Umbilical cord (tissue), 2 donors: Measurements from ENCODE around the gene M1AP. TPM values are rescaled to one million over a fixed set of nuclear protein-coding genes. Genes with fewer than 3 reads are reported as not detected.
A peak's percentile ranks its signal among the peaks of the same experiment; 100 is the strongest.

Experiments
- DNase-seq: peaks from one replicate; pipeline ENCODE4 v3.0.0-alpha.2; 2015; ENCODE audit warnings: low spot score
- total RNA-seq: library from RNA; depleted of rRNA; stranded (reverse); fragments of >200 nt; gene quantifications from one replicate; pipeline ENCODE4 v1.2.3, GENCODE V29; 2014; ENCODE audit warnings: low replicate concordance; ENCODE audit not compliant: insufficient read depth

M1AP gene
- total RNA-seq, 1 donor from 2014 or later, result 1.9 TPM

DNA sequence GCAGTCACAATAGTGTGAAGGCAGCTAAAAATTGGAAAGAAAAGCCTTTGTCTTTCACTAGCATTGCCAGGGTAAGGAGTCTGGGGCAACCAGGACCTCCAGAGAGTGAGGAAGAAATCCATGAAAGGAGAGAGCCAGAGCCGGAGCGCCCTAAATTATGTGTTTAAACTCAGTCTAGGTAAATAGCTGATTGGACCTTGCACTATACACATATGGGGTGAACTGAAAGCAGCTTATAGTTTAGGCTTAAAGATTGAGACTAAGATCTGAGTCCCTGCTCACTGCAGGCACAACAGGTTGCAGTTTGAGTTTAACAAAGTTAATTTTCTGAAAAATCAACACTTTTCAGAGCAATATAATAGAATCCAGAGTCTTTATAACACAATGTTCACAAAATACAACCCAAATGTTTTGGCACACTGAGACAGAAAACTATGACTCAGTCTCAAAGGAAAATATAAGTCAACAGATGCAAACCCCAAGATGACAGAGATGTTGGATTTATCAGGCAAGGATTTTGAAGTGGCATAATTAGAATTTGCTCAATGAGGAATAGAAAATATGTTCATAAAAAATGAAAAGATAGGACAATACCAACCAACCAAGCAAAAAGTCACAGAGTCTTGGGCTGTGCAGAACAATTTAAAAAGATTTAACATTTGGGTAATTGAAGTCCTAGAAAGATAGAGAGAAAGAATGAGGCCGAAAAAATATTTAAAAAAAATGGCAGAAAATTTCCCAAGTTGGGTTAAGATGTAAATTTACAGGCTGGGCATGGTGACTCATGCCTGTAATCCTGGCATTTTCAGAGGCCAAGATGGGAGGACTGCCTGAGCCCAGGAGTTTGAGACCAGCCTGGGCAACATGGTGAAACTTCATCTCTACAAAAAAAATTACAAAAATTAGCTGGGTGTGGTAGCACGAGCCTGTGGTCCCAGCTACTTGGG, 54.0 kb downstream of the M1AP start:
- no peak for DNase-seq

DNA sequence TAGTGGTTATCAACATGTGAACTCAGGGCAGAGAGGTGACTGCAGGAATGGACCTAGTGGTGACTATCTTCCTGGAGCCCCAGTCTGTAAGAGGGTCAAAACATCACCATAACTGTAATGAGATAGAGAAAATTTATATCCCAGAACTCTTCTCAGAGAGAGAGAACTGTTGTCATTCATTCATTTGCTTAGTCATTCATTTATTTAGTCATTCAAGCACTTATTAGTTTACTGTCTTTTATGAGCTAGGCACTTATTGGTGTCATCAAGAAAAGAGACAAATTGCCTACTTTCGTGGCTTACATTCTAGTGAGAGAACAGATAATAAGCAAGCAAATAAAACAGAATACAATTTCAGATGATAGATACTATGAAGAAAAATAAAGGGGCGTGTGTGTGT, 59.5 kb downstream of the M1AP start:
- no peak for DNase-seq

DNA sequence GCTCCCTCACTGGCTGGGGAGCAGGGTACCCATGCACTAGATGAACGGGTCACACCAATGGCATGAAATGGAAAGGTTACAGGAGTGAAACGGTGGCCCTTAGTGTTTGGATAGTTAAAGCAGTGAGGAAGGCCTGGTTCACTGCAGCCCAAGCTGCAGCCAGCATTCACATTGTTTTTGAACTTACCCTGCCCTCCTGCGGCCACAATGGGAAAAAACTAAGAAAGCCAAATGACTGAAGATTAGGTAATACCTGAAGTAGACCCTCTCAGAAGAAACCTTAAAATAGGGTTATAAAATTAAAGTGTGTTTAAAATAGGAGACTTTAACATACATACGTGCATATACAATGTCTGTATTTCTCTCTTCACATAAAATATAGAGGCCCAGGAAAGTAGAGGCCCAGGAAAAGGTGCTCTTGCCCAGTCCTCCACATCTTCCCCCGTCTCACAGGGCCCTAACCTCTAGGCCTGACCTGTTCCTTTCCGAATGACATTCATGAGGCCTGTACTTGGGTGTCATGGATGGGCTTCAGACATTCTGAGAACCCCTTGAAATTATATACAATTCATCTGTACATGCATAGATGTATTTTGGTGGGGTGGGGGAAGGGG, 60.4 kb downstream of the M1AP start:
- DNase-seq, result peak; percentile 80

DNA sequence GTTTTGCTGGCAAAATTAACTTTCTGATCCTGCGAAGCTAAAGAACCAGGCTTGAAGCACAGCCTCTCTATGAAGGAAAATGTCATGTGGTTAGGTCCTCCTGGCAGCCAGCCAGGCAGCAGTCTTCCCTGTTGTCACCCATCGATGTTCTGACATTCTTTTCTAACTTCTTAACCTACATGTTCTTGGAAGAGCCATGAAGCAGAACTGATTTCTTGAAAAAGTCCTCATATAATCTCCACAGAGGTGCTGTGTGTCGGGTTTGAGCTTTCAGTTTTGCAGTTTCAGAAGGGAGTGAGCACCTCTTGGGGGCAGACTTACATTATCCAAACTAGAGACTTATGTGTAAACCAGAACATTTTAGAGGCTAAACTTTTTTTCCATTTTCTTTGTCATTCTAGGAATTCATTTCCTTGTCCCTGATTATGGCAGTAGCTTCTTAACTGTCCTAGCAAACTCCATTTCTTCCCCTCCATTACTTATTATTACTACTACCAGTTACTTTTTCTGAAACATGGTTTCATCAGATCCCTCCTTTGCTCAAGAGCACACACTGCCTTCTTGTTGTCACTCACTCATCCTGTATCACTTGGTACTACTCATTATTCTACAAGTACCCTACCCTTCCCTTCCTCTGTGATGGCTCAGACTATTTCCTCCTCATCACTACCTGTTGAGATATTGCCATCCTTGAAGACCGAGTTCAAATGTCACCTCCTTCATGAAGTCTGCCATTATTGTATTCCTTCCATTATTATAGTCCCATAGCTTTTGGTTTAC, 62.5 kb downstream of the M1AP start:
- peak; percentile 18 for DNase-seq

DNA sequence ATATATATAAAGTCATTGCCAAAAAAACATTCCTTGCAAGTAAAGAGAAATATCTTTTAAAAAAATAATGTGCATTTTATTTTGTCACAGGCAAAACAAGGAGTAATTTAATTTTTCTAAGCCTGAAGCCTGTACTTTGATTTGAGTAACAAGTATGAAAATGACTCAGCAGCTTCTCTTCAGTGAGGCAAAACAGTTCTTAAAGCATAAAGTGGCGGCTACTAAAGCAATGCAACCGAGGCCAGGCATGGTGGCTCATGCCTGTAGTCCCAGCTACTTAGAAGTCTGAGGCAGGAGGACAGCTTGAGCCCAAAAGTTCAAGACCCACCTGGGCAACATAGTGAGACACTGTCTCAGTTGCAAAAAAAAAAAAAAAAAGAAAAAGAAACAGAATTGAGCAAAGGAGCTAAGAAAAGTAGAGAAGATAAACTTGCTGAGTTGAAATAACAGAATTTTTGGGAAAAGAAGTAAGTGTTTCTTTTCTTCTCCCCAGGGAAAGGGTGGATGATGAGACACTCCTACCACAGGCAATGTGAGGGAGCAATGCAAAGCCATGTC, 64.0 kb downstream of the M1AP start:
- DNase-seq, result no peak

GRCh38 chr2:74583504-74583903, 64.6 kb downstream of the M1AP start:
- peak; percentile 40 for DNase-seq

DNA sequence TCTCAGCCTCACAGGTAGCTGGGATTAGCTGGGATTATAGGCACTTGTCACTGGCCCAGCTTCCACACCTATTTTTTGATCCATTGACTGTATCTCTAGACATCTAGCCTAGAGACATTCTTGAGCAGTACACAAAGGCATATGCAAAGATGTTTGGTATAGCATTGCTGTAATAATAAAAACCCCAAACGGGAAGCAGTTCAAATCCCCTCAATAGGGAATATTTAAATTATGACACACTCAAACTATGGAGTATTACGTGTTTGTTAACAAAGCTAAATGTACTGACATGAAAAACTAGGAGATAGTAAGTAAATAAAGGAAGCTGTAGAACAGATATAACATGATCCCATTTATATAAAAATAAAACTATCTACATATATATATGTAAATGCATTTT, 65.9 kb downstream of the M1AP start:
- DNase-seq, result no peak

DNA sequence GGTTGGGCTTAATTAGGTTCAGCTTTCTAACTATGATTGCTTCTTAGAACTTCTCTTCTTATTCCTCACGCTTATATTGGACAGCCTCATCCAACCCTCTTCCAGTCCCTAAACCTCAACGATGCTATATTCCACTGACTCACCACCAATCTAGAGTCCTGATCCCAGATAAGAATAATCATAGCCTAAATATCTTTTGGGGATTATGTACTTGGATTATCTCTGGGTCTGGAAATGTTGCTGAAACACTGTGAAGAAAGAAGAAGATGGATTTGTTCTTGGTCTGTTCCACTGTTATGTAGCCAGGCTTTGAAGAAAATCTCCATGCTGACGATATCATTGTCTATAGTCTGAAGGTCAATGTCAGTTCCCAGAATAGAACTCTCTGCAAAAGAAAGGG, 66.7 kb downstream of the M1AP start:
- DNase-seq, result peak; percentile 89

GRCh38 chr2:74578408-74578807, 69.7 kb downstream of the M1AP start:
- DNase-seq, result no peak

- DNase-seq, result peak; percentile 83
Observed at GRCh38 chr2:74577448-74577847, 70.7 kb downstream of the M1AP start.

DNA sequence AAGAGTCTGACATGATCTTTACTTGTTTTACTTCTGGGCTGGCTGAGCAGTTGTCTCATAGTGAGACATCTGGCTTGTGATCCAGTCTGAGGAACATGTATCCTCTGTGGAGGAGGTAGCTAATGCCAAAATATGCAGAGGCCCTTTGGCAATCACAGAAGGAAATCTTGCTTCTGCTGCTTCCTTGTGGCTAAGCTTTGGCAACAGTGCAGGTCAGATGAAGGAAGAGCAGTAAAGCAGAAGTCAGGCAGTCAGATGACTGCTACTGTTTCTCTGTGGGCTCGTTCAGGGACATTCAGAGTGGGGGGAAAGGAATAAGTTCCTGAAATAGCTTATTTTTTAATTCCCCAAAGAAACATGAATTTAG, 71.3 kb downstream of the M1AP start:
- peak; percentile 84 for DNase-seq

DNA sequence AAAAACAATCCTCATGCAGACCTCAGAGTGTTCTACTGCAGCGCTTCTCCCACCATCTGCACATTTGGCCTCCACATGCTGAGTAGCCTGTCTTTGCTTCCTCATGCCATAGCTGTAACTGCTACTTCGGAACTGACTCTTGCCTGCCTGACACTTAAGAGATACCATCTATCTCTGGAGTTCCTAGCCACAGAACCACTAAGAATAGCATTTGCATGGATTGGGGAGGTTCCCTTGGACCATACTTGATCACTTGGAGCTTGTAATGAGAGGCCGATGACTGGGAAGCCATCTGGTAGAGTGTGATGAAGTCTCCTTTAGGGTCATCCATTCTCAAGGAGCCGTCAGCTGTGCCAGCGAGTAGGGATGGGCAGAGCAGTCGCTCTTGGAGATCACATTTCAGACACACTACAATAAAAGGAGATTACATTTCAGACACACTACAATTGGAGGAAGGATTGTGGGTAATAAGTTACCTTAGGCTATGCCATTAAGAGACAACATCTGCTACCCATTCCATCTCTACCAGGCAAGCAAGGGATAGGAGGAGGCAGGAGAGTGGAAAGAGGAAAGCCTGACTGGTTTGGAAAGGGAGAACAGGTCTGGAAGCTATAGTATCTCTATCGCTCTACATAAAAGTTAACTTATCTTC, 71.8 kb downstream of the M1AP start:
- DNase-seq, result no peak

DNA sequence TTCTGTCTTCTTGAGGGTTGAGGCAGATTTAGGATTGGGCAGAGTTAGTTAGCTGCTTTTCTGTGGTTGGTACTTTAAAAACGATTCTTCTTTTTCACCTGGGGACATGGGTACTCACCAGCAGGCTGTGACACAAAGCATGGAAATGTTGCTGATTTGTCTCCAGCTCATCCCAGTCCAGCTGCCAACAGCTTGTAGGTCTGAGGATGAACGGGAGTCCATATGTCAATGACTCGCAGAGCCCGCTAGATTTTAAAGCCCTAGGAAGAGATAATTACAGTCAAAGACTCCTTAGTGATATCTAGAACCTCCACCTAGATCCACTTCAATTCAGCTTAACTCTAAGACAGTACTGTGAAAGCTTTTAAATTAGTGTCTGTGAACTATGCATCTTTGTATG, 72.8 kb downstream of the M1AP start:
- DNase-seq, result no peak

DNA sequence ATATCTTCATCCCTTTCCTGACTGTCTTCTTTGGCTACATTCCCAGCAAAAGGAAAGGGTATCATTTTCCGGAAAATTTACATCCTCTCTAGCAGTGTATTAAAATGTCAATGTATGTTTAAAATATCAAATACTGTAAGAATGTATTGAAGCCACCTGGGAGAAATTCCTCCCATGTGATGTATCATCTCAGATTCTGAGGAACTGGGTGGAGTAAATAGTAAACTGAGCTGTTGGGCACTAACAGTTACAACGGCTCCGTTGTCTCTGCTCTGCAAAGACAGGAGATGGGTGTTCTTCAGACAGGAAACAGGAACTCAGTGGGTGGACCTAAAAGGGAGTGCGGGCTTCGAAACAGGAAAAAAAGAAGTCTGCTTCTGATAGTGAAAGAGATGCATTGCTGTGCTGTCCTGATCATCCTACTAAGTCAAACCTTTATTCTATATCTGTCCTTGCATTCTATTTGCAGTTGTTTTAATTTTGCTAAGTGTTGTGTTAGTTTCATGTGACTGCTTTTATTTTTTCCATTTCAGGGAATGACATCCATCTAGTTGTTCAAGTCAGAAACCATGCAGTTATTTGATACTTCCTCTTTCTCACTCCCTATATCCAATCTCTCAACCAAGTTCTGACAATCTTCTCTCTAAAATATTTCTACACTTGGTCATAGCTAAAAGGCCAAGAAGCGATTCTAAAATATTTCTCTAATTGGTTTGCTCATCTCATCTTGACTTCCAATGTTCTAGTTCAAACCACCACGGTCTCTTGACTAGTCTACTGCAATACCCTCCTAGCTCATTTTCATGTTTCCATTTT, 74.2 kb downstream of the M1AP start:
- DNase-seq, result peak; percentile 40

GRCh38 chr2:74572178-74572925, 75.8 kb downstream of the M1AP start:
- DNase-seq, result no peak

- DNase-seq, result no peak
Observed at GRCh38 chr2:74571058-74571457, 77.1 kb downstream of the M1AP start.

DNA sequence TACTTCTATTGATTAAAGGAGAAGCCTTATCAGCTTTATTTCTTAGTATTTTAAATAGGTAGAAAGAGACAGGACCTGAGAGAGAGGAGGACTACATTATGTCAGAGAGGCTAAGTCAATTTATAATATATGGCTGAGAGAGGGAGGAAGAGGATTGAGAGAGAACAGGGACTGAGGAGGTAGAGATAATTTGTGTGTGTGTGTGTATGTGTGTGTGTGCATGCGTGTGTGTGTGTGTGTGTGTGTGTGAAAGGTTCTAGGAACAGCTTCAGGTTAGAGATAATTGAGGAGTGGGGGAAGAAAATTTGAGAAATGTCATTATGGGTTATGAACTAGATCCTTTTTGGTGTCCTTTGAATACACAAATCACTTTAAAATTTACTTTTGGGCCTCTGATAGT, 78.4 kb downstream of the M1AP start:
- DNase-seq, result no peak

- no peak for DNase-seq
Observed at GRCh38 chr2:74567881-74568280, 80.2 kb downstream of the M1AP start.

DNA sequence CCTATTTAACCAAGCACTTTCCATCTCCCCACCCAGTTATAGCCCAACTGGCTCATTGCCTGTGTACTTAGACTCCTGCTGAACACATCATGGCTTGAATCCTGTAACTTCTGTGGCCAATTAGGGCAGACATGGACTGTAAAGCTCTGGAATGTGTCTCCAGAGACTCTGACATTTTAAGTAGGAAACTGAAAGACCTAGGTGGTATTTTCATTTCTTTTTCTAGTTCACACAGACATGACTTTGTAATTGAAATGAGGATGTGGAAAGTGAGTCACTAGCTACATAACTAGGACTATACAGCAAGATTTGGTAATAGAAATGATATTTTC, 81.4 kb downstream of the M1AP start:
- DNase-seq, result peak; percentile 21
